ENCODE measurements around the gene ATP5PF.

The ATP5PF gene

DNA sequence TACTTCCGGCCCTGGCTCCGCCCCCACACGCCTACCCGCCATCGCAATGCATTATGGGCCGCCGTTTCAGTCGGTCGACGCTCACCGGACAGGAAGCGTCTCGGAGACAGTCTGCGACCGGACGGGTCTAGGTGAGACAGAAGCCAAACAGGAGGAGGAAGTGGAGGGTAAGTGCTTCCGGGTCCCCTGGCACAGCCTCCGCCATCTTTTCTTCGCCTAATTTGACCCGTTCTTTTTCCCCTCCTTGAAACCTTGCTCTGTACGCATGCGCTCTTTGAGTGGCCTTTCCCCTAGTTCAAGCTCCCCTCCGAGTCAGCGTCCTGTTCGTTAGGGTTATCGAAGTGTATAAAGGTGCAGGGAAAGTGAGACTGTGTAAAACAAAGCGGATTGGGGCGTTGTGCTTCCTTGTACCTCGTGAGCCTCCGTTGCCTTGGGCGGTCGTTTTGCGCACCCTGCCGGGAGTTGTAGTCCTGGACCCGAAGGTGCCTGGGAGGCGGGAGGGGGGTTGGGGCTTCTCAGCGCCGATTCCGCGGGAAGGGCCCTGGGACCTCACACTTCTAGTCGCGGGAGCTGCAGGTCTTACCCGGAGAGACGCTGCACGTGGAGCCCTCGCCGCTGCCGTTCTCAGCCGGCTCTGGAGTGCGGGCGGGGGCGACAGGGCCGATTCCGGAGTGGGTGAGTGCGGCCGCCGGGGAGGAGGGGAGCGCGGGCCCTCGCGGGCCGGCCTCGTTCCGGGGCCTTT is at the start of gene ATP5PF, which contains the start of gene GABPA (continued):
- TF ChIP-seq, protein P1, sequence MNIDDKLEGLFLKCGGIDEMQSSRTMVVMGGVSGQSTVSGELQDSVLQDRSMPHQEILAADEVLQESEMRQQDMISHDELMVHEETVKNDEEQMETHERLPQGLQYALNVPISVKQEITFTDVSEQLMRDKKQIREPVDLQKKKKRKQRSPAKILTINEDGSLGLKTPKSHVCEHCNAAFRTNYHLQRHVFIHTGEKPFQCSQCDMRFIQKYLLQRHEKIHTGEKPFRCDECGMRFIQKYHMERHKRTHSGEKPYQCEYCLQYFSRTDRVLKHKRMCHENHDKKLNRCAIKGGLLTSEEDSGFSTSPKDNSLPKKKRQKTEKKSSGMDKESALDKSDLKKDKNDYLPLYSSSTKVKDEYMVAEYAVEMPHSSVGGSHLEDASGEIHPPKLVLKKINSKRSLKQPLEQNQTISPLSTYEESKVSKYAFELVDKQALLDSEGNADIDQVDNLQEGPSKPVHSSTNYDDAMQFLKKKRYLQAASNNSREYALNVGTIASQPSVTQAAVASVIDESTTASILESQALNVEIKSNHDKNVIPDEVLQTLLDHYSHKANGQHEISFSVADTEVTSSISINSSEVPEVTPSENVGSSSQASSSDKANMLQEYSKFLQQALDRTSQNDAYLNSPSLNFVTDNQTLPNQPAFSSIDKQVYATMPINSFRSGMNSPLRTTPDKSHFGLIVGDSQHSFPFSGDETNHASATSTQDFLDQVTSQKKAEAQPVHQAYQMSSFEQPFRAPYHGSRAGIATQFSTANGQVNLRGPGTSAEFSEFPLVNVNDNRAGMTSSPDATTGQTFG (tag by site-specific recombination; IDR thresholded peaks at IDR 0.05; ENCODE audit: borderline replicate concordance), result no peak
- TF ChIP-seq ZNF701 (tag by site-specific recombination; IDR thresholded peaks at IDR 0.05), result no peak
- TF ChIP-seq, protein P2, sequence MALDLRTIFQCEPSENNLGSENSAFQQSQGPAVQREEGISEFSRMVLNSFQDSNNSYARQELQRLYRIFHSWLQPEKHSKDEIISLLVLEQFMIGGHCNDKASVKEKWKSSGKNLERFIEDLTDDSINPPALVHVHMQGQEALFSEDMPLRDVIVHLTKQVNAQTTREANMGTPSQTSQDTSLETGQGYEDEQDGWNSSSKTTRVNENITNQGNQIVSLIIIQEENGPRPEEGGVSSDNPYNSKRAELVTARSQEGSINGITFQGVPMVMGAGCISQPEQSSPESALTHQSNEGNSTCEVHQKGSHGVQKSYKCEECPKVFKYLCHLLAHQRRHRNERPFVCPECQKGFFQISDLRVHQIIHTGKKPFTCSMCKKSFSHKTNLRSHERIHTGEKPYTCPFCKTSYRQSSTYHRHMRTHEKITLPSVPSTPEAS (tag by site-specific recombination; IDR thresholded peaks at IDR 0.05), result 0 out of 2 replicates have a peak, but pooled peaks have one; percentile 7
- TF ChIP-seq ZNF624 (tag by site-specific recombination; IDR thresholded peaks at IDR 0.05), result 0 out of 2 replicates have a peak, but pooled peaks have one; percentile 63
- peak; percentile 31; the same call in 1 of the 2 replicates for TF ChIP-seq ZIC2 (tag by site-specific recombination; IDR thresholded peaks at IDR 0.05)
- TF ChIP-seq ZNF112 (tag by site-specific recombination; IDR thresholded peaks at IDR 0.05), result no peak
- TF ChIP-seq, protein P3, sequence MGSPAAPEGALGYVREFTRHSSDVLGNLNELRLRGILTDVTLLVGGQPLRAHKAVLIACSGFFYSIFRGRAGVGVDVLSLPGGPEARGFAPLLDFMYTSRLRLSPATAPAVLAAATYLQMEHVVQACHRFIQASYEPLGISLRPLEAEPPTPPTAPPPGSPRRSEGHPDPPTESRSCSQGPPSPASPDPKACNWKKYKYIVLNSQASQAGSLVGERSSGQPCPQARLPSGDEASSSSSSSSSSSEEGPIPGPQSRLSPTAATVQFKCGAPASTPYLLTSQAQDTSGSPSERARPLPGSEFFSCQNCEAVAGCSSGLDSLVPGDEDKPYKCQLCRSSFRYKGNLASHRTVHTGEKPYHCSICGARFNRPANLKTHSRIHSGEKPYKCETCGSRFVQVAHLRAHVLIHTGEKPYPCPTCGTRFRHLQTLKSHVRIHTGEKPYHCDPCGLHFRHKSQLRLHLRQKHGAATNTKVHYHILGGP (tag by site-specific recombination; IDR thresholded peaks at IDR 0.05), result no peak
- TF ChIP-seq MEIS1 (CRISPR knock-in tag; IDR thresholded peaks at IDR 0.05; ENCODE audit: borderline replicate concordance), result no peak
- no peak for TF ChIP-seq SCRT1 (tag by site-specific recombination; IDR thresholded peaks at IDR 0.05; ENCODE audit: borderline replicate concordance)
- TF ChIP-seq, protein P4, sequence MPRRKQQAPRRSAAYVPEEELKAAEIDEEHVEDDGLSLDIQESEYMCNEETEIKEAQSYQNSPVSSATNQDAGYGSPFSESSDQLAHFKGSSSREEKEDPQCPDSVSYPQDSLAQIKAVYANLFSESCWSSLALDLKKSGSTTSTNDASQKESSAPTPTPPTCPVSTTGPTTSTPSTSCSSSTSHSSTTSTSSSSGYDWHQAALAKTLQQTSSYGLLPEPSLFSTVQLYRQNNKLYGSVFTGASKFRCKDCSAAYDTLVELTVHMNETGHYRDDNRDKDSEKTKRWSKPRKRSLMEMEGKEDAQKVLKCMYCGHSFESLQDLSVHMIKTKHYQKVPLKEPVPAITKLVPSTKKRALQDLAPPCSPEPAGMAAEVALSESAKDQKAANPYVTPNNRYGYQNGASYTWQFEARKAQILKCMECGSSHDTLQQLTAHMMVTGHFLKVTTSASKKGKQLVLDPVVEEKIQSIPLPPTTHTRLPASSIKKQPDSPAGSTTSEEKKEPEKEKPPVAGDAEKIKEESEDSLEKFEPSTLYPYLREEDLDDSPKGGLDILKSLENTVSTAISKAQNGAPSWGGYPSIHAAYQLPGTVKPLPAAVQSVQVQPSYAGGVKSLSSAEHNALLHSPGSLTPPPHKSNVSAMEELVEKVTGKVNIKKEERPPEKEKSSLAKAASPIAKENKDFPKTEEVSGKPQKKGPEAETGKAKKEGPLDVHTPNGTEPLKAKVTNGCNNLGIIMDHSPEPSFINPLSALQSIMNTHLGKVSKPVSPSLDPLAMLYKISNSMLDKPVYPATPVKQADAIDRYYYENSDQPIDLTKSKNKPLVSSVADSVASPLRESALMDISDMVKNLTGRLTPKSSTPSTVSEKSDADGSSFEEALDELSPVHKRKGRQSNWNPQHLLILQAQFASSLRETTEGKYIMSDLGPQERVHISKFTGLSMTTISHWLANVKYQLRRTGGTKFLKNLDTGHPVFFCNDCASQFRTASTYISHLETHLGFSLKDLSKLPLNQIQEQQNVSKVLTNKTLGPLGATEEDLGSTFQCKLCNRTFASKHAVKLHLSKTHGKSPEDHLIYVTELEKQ (tag by site-specific recombination; IDR thresholded peaks at IDR 0.05; ENCODE audit: borderline replicate concordance), result peak; percentile 25; the same call in 1 of the 2 replicates
- peak; percentile 85; the same call in 1 of the 2 replicates for TF ChIP-seq ZFP37 (tag by site-specific recombination; IDR thresholded peaks at IDR 0.05)
- no peak for TF ChIP-seq ZNF843 (tag by site-specific recombination; IDR thresholded peaks at IDR 0.05)
- TF ChIP-seq, protein P5, sequence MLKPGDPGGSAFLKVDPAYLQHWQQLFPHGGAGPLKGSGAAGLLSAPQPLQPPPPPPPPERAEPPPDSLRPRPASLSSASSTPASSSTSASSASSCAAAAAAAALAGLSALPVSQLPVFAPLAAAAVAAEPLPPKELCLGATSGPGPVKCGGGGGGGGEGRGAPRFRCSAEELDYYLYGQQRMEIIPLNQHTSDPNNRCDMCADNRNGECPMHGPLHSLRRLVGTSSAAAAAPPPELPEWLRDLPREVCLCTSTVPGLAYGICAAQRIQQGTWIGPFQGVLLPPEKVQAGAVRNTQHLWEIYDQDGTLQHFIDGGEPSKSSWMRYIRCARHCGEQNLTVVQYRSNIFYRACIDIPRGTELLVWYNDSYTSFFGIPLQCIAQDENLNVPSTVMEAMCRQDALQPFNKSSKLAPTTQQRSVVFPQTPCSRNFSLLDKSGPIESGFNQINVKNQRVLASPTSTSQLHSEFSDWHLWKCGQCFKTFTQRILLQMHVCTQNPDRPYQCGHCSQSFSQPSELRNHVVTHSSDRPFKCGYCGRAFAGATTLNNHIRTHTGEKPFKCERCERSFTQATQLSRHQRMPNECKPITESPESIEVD (tag by site-specific recombination; IDR thresholded peaks at IDR 0.05), result no peak
- no peak for TF ChIP-seq FEZF1 (tag by site-specific recombination; IDR thresholded peaks at IDR 0.05)
- TF ChIP-seq, protein P6, sequence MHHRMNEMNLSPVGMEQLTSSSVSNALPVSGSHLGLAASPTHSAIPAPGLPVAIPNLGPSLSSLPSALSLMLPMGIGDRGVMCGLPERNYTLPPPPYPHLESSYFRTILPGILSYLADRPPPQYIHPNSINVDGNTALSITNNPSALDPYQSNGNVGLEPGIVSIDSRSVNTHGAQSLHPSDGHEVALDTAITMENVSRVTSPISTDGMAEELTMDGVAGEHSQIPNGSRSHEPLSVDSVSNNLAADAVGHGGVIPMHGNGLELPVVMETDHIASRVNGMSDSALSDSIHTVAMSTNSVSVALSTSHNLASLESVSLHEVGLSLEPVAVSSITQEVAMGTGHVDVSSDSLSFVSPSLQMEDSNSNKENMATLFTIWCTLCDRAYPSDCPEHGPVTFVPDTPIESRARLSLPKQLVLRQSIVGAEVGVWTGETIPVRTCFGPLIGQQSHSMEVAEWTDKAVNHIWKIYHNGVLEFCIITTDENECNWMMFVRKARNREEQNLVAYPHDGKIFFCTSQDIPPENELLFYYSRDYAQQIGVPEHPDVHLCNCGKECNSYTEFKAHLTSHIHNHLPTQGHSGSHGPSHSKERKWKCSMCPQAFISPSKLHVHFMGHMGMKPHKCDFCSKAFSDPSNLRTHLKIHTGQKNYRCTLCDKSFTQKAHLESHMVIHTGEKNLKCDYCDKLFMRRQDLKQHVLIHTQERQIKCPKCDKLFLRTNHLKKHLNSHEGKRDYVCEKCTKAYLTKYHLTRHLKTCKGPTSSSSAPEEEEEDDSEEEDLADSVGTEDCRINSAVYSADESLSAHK (tag by site-specific recombination; IDR thresholded peaks at IDR 0.05), result peak; percentile 56
- TF ChIP-seq GLIS1 (tag by site-specific recombination; IDR thresholded peaks at IDR 0.05), result peak; percentile 75
- TF ChIP-seq ZNF146 (tag by site-specific recombination; IDR thresholded peaks at IDR 0.05), result no peak
- no peak for TF ChIP-seq ZNF530 (tag by site-specific recombination; IDR thresholded peaks at IDR 0.05; ENCODE audit: low read depth)
- 0 out of 2 replicates have a peak, but pooled peaks have one; percentile 21 for TF ChIP-seq ZNF792 (tag by site-specific recombination; IDR thresholded peaks at IDR 0.05)
- TF ChIP-seq, protein P7, sequence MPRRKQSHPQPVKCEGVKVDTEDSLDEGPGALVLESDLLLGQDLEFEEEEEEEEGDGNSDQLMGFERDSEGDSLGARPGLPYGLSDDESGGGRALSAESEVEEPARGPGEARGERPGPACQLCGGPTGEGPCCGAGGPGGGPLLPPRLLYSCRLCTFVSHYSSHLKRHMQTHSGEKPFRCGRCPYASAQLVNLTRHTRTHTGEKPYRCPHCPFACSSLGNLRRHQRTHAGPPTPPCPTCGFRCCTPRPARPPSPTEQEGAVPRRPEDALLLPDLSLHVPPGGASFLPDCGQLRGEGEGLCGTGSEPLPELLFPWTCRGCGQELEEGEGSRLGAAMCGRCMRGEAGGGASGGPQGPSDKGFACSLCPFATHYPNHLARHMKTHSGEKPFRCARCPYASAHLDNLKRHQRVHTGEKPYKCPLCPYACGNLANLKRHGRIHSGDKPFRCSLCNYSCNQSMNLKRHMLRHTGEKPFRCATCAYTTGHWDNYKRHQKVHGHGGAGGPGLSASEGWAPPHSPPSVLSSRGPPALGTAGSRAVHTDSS (tag by site-specific recombination; IDR thresholded peaks at IDR 0.05), result no peak; the same call in 1 of the 2 replicates
- peak; percentile 97 for TF ChIP-seq ZNF335 (tag by site-specific recombination; conservative IDR thresholded peaks at IDR 0.05)
- no peak for TF ChIP-seq ZNF670 (tag by site-specific recombination; IDR thresholded peaks at IDR 0.05; ENCODE audit: low read depth)
- TF ChIP-seq ZBTB7A (tag by site-specific recombination; IDR thresholded peaks at IDR 0.05; ENCODE audit: low read depth), result no peak
- TF ChIP-seq GLIS2 (tag by site-specific recombination; IDR thresholded peaks at IDR 0.05), result peak; percentile 92
